ENCODE data around the gene R3HDM2.

R3HDM2 gene

GRCh38 chr12:57266681-57267080 is 164.2 kb downstream of the R3HDM2 start:
- DNase-seq (ENCODE audit: low read depth): no peak

GRCh38 chr12:57263096-57263495 is 167.7 kb downstream of the R3HDM2 start:
- no peak for DNase-seq (ENCODE audit: low read depth)

GRCh38 chr12:57262126-57262822 is 168.6 kb downstream of the R3HDM2 start:
- DNase-seq (ENCODE audit: low read depth): no peak

- no peak for DNase-seq (ENCODE audit: low read depth)
These were observed 169.4 kb downstream of the R3HDM2 start for GRCh38 chr12:57261428-57261865.

- DNase-seq (ENCODE audit: low read depth): no peak
These were observed 170.5 kb downstream of the R3HDM2 start for GRCh38 chr12:57260366-57260765.

- DNase-seq (ENCODE audit: low read depth): no peak
These were observed 171.6 kb downstream of the R3HDM2 start for GRCh38 chr12:57258977-57259970.

GRCh38 chr12:57255916-57256315 is 174.9 kb downstream of the R3HDM2 start:
- DNase-seq (ENCODE audit: low read depth): no peak

- no peak for DNase-seq (ENCODE audit: low read depth)
These were observed 176.2 kb downstream of the R3HDM2 start for GRCh38 chr12:57254506-57255280.

- DNase-seq (ENCODE audit: low read depth): no peak
These were observed 179.9 kb downstream of the R3HDM2 start, which contains the start of gene STAC3 for GRCh38 chr12:57250956-57251355. STAC3 (minus strand) TSS chr12:57251187; CDS start chr12:57249636, 1,551 bp downstream.

- no peak for DNase-seq (ENCODE audit: low read depth)
These were observed 180.3 kb downstream of the R3HDM2 start for GRCh38 chr12:57250541-57250940.

GRCh38 chr12:57248934-57249742 is 181.7 kb downstream of the R3HDM2 start:
- DNase-seq (ENCODE audit: low read depth): no peak

GRCh38 chr12:57247041-57247440 is 183.8 kb downstream of the R3HDM2 start:
- no peak for DNase-seq (ENCODE audit: low read depth)

GRCh38 chr12:57244312-57244696 is 186.5 kb downstream of the R3HDM2 start:
- DNase-seq (ENCODE audit: low read depth): no peak

- peak; percentile 47 for DNase-seq (ENCODE audit: low read depth)
These were observed 187.1 kb downstream of the R3HDM2 start for GRCh38 chr12:57243521-57244311.

GRCh38 chr12:57242691-57243454 is 188.0 kb downstream of the R3HDM2 start:
- DNase-seq (ENCODE audit: low read depth): no peak

GRCh38 chr12:57242329-57242690 is 188.5 kb downstream of the R3HDM2 start:
- no peak for DNase-seq (ENCODE audit: low read depth)

GRCh38 chr12:57241402-57242310 is 189.2 kb downstream of the R3HDM2 start:
- no peak for DNase-seq (ENCODE audit: low read depth)

- DNase-seq (ENCODE audit: low read depth): no peak
These were observed 189.9 kb downstream of the R3HDM2 start for GRCh38 chr12:57240926-57241401.
